IPS-18a (cell line): ENCODE results near the gene LINC01488.

Source experiments
- H3K27ac ChIP-seq: one replicate; pipeline ENCODE4 v1.5.1; 2013; ENCODE audit warnings: low read length
- H3K27me3 ChIP-seq: one replicate; pipeline ENCODE4 v1.6.1; 2013; ENCODE audit warnings: mild to moderate bottlenecking, low read length; ENCODE audit not compliant: control insufficient read depth, insufficient read depth
- H3K36me3 ChIP-seq: one replicate; pipeline ENCODE4 v1.6.1; 2013; ENCODE audit warnings: low read depth, low read length; ENCODE audit not compliant: control insufficient read depth
- H3K4me1 ChIP-seq: one replicate; pipeline ENCODE4 v1.6.1; 2013; ENCODE audit warnings: low read depth, low read length; ENCODE audit not compliant: control insufficient read depth
- H3K4me3 ChIP-seq: one replicate; pipeline ENCODE4 v1.5.1; 2013; ENCODE audit warnings: low read length
- H3K9ac ChIP-seq: one replicate; pipeline ENCODE4 v1.6.1; 2013; ENCODE audit warnings: mild to moderate bottlenecking, low read length, moderate library complexity
- H3K9me3 ChIP-seq: one replicate; pipeline ENCODE4 v1.6.1; 2013; ENCODE audit warnings: low read depth, low read length; ENCODE audit not compliant: control insufficient read depth

The LINC01488 gene

DNA sequence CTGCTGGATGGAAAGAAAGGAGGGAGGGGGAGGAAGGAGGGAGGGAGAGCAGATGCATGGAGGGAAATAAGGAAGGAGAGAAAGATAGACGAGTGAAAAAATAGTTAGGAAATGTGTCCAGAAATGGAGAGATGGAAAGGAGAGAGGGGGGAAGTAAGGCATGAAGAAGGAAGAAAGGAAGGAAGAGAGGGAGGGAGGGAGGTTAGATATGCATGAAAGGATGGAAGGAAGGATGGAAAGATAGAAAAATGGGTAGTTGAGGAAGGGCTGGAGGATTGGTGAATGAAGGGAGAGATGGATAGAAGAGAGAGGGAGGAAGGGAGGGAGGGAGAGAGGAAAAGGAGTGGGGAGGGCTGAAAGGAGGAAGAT lies 19.6 kb downstream of the LINC01488 start:
- Histone ChIP-seq H3K4me1 (no peaks in the 10 kb centered on the region), H3K27ac (no peak overlapping the region), H3K4me3 (no peak overlapping the region), H3K36me3 (no peaks in the 10 kb centered on the region), H3K9ac (no peak overlapping the region), H3K9me3 (no peaks in the 10 kb centered on the region), H3K27me3 (no peaks in the 10 kb centered on the region)

- Histone ChIP-seq H3K9ac (no peak overlapping the region), H3K36me3 (no peaks in the 10 kb centered on the region), H3K27me3 (no peaks in the 10 kb centered on the region), H3K9me3 (no peaks in the 10 kb centered on the region), H3K4me1 (no peaks in the 10 kb centered on the region), H3K4me3 (no peak overlapping the region), H3K27ac (no peak overlapping the region)
Observed at GRCh38 chr11:69501891-69502860, 20.7 kb downstream of the LINC01488 start.

DNA sequence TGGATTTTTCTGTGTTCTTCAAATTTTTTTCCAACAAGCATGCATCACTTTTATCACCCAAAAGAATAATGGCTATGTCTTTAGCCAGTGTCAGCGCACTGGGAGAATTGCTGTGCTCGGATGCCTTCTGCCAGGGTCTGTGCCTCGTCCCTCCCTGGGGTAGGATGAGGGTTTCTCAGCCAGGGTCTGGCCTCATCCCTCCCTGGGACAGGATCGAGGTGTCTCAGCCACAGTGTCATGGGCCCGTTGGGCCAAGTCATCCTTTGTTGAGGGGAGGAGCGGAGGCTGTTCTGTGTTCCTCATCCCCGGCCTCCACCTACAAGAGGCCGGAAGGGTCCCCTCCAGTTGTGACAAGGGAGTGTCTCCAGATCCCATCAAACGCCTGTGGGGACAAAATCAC lies 22.7 kb downstream of the LINC01488 start:
- Histone ChIP-seq H3K27ac (no peak overlapping the region), H3K9ac (no peak overlapping the region), H3K27me3 (no peaks in the 10 kb centered on the region), H3K4me1 (no peaks in the 10 kb centered on the region), H3K36me3 (no peaks in the 10 kb centered on the region), H3K9me3 (no peaks in the 10 kb centered on the region), H3K4me3 (no peak overlapping the region)

DNA sequence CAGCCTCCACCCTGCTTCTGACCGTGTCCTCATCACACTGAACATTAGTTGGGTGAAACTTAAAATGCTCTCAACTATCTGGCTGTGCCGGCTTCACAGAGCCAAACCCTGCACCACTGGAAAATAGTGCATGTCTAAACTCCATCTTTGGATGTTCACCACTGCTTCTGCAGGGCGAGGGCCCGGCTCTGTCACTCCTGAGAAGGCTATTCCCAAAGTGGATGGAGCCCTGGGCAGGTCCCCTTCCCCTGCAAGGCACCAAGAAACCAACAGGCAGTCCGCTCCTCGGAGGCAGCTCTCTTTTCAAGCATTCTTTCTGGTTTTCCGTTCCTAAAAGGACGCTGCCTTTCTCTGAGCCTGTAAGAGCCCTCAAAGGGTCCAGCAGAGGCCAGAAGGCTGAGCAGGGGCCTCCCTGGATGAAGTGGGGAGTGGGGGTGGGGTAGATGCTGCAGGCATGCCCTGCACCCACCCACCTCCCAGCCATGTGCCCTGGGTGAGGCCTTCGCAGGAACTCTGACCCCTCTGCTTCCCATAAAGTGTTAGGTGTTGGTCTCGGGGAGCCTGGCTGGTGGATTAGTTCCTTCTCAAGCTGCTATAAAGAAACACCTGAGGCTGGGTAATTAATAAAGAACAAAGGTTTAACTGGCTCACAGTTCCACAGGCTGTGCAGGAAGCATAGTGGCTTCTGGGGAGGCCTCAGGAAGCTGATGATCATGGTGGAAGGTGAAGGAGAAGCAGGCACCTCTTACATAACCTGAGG lies 23.3 kb downstream of the LINC01488 start:
- Histone ChIP-seq H3K4me1 (no peaks in the 10 kb centered on the region), H3K9ac (no peak overlapping the region), H3K27me3 (no peaks in the 10 kb centered on the region), H3K4me3 (no peak overlapping the region), H3K9me3 (no peaks in the 10 kb centered on the region), H3K27ac (no peak overlapping the region), H3K36me3 (no peaks in the 10 kb centered on the region)

- no peak overlapping the region for H3K9ac ChIP-seq
- H3K27ac ChIP-seq = no peak overlapping the region
Observed at GRCh38 chr11:69508974-69509373, 27.5 kb downstream of the LINC01488 start.

GRCh38 chr11:69509381-69509780 lies 27.9 kb downstream of the LINC01488 start:
- Histone ChIP-seq H3K27me3 (no peaks in the 10 kb centered on the region), H3K9me3 (no peaks in the 10 kb centered on the region), H3K27ac (no peak overlapping the region), H3K9ac (no peak overlapping the region), H3K4me3 (no peak overlapping the region), H3K4me1 (no peaks in the 10 kb centered on the region), H3K36me3 (no peaks in the 10 kb centered on the region)

More at GRCh38 chr11:69508974-69509373, 27.5 kb downstream of the LINC01488 start:
- no peaks in the 10 kb centered on the region for H3K27me3 ChIP-seq
- H3K4me1 ChIP-seq = no peaks in the 10 kb centered on the region
- H3K9me3 ChIP-seq = no peaks in the 10 kb centered on the region
- H3K4me3 ChIP-seq = no peak overlapping the region
- no peaks in the 10 kb centered on the region for H3K36me3 ChIP-seq

DNA sequence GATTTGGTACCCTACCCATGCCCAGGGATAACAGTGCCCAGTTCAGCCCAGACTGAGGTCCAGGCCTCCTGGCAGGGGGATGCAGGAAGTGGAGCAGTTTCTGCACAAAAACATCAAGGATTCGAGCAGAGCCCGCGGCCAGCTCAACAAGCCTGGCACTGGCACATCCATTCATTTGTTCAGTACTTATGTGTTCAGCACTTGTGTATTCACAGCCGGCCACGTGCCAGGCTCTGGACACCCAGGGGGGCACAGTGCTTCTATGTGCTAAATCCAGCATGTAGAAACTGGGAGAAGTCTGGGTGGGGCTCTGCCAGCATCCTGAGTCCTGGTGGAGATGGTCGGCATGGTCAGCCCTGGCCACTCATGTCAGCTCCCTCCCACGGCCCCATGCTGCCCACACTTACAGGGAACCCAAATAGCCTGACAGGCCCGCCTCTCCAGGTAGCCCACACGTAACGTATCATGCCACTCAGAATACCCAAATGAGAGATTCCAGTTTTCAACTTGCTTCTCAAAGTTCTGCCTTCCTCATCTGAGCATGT lies 28.5 kb downstream of the LINC01488 start:
- H3K4me1 ChIP-seq = no peaks in the 10 kb centered on the region
- H3K4me3 ChIP-seq = no peak overlapping the region
- no peaks in the 10 kb centered on the region for H3K36me3 ChIP-seq
- H3K27ac ChIP-seq = no peak overlapping the region
- H3K27me3 ChIP-seq = no peaks in the 10 kb centered on the region
- H3K9ac ChIP-seq = no peak overlapping the region
- H3K9me3 ChIP-seq = no peaks in the 10 kb centered on the region

- Histone ChIP-seq H3K27me3 (no peaks in the 10 kb centered on the region), H3K4me3 (no peak overlapping the region), H3K36me3 (no peaks in the 10 kb centered on the region), H3K9me3 (no peaks in the 10 kb centered on the region), H3K27ac (no peak overlapping the region), H3K9ac (no peak overlapping the region), H3K4me1 (no peaks in the 10 kb centered on the region)
Observed at GRCh38 chr11:69510471-69511357, 29.3 kb downstream of the LINC01488 start.

DNA sequence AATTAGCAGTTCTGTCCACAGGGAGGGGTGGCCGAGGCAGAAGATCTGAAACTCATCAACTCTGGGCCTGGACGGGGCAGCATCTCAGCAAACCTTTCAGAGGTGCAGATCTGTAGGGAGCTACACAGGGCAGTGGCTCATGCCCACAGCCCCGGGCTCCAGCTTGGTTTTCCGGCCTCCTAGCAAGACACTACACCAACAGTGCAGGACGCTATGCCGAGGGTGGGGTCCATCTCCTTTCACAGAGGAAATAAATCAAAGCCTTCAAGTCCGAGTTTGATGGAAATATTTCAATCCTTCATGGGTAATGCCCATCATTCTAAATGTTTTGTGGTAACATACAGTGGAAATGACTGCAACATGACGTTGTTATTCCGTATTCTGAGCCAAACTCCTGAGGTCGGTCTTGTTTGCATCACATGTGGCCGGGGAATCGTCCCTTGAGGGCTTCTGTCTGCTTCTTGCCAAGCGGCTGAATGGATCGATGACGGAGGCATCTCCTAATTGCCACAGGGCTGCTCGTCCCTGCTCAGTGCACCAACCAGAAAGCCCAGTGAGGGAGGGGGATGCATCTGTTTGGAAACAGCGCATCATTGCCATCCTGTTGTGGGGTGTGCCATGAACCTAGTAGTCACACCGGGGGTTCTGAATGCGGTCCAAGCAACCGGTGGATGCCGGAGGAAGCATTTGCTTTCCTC lies 30.0 kb downstream of the LINC01488 start:
- no peaks in the 10 kb centered on the region for H3K36me3 ChIP-seq
- no peaks in the 10 kb centered on the region for H3K9me3 ChIP-seq
- H3K27me3 ChIP-seq = no peaks in the 10 kb centered on the region
- H3K27ac ChIP-seq = no peak overlapping the region
- H3K4me1 ChIP-seq = no peaks in the 10 kb centered on the region
- H3K4me3 ChIP-seq = no peak overlapping the region
- no peak overlapping the region for H3K9ac ChIP-seq

DNA sequence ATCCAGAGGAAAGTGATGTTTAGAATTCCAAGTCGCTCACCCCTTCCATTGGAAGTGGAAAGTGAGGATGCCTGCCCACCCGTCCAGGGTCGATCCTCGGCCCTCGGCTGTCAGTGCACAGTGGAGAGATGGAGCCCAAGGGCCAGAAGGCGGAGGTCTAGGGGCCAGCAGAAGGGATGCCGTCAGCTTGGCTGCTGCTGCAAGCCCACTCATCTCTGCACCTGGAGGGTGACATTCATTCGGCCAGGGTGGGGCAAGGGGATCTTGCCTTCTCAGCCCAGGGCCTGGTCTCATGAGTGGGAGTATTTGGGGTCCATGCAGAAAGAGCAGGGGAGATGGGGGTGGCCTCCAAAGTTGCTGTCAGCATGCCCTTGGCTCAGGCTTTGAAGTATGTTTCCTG lies 30.7 kb downstream of the LINC01488 start:
- Histone ChIP-seq H3K9ac (no peak overlapping the region), H3K4me1 (no peaks in the 10 kb centered on the region), H3K27ac (no peak overlapping the region), H3K4me3 (no peak overlapping the region), H3K9me3 (no peaks in the 10 kb centered on the region), H3K27me3 (no peaks in the 10 kb centered on the region), H3K36me3 (no peaks in the 10 kb centered on the region)
